ENCODE data around the gene SLC46A3.

DNA sequence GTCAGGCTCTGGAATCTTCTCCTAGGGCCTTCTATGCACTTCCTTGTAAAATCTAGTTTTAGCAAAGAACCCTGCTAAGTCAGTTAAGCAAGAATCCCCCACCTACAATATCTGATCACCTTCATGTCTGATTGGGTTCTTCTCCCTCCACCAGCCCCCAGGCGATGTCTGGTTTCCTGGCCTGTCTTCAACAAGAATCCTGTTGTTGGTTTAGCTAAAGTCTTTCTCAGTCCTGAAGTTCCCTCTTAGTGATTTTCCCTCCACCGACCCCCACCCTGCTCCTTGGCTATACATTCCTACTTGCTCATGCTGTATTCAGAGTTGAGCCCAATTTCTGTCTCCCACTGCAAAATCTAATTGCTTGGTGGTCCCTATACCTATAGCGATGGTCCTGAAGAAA lies 35.2 kb upstream of the SLC46A3 start:
- TF ChIP-seq, protein P1, sequence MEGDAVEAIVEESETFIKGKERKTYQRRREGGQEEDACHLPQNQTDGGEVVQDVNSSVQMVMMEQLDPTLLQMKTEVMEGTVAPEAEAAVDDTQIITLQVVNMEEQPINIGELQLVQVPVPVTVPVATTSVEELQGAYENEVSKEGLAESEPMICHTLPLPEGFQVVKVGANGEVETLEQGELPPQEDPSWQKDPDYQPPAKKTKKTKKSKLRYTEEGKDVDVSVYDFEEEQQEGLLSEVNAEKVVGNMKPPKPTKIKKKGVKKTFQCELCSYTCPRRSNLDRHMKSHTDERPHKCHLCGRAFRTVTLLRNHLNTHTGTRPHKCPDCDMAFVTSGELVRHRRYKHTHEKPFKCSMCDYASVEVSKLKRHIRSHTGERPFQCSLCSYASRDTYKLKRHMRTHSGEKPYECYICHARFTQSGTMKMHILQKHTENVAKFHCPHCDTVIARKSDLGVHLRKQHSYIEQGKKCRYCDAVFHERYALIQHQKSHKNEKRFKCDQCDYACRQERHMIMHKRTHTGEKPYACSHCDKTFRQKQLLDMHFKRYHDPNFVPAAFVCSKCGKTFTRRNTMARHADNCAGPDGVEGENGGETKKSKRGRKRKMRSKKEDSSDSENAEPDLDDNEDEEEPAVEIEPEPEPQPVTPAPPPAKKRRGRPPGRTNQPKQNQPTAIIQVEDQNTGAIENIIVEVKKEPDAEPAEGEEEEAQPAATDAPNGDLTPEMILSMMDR (IDR thresholded peaks at IDR 0.05) = no peak
- TF ChIP-seq POLR2AphosphoS5 (IDR thresholded peaks at IDR 0.05) (no peak), POLR2A (IDR thresholded peaks at IDR 0.05) (no peak)
